AG08395 (cell line): ENCODE measurements around the gene GRID2.
"Not testable (repeated sequence)": the region's sequence is repeated elsewhere in the genome, so short reads cannot be mapped to it uniquely, and the experiment has no call there.

Experiments used
- DNase-seq: peaks from one replicate; pipeline ENCODE4 v3.0.0; 2012; ENCODE audit warnings: mixed read lengths, low spot score

GRID2 gene

GRCh38 chr4:92303621-92304027, at the start of gene GRID2:
TSS of gene GRID2 (plus strand) at chr4:92303966.
- DNase-seq: no peak

- DNase-seq: no peak
These were observed 49.6 kb upstream of the GRID2 start for GRCh38 chr4:92253986-92254671.

GRCh38 chr4:92254767-92255442, 48.9 kb upstream of the GRID2 start:
- no peak for DNase-seq

- DNase-seq: no peak
These were observed 47.9 kb upstream of the GRID2 start for GRCh38 chr4:92255920-92256244.

GRCh38 chr4:92257931-92258857, 45.6 kb upstream of the GRID2 start:
- DNase-seq: no peak

GRCh38 chr4:92261256-92261655, 42.5 kb upstream of the GRID2 start:
- no peak for DNase-seq

- no peak for DNase-seq
These were observed 41.4 kb upstream of the GRID2 start for GRCh38 chr4:92262371-92262770.

GRCh38 chr4:92263010-92263409, 40.8 kb upstream of the GRID2 start:
- no peak for DNase-seq

GRCh38 chr4:92263575-92263974, 40.2 kb upstream of the GRID2 start:
- DNase-seq: no peak

- no peak for DNase-seq
These were observed 39.6 kb upstream of the GRID2 start for GRCh38 chr4:92264163-92264562.

- no peak for DNase-seq
These were observed 38.7 kb upstream of the GRID2 start for GRCh38 chr4:92265021-92265420.

- no peak for DNase-seq
These were observed 38.0 kb upstream of the GRID2 start for GRCh38 chr4:92265798-92266197.

- no peak for DNase-seq
These were observed 37.2 kb upstream of the GRID2 start for GRCh38 chr4:92266521-92266920.

GRCh38 chr4:92268642-92269041, 35.1 kb upstream of the GRID2 start:
- no peak for DNase-seq

GRCh38 chr4:92270908-92271307, 32.9 kb upstream of the GRID2 start:
- DNase-seq: no peak

- not testable (repeated sequence) for DNase-seq
These were observed 32.2 kb upstream of the GRID2 start for GRCh38 chr4:92271551-92271950.

GRCh38 chr4:92277057-92277881, 26.5 kb upstream of the GRID2 start:
- DNase-seq: not testable (repeated sequence)

GRCh38 chr4:92279296-92279695, 24.5 kb upstream of the GRID2 start:
- no peak for DNase-seq

- no peak for DNase-seq
These were observed 4.6 kb upstream of the GRID2 start for GRCh38 chr4:92299152-92299551.

- no peak for DNase-seq
These were observed 355 bp downstream of the GRID2 start for GRCh38 chr4:92304121-92304520.

- DNase-seq: no peak
These were observed 840 bp downstream of the GRID2 start for GRCh38 chr4:92304606-92305005.
